SK-N-DZ (cell line): Measurements from ENCODE around the gene DUSP12.
A peak's percentile ranks its signal among the peaks of the same experiment; 100 is the strongest.

Experiments
- DNase-seq: peaks from one replicate; pipeline ENCODE4 v3.0.0-alpha.2; 2015; ENCODE audit warnings: low spot score

Gene DUSP12

GRCh38 chr1:161727256-161727924, 22.2 kb upstream of the DUSP12 start:
- DNase-seq, result peak; percentile 16

GRCh38 chr1:161728376-161729226, 21.0 kb upstream of the DUSP12 start:
- DNase-seq, result no peak

- DNase-seq, result no peak
Measured at GRCh38 chr1:161730050-161730564, 19.5 kb upstream of the DUSP12 start.

GRCh38 chr1:161731241-161731640, 18.3 kb upstream of the DUSP12 start:
- DNase-seq, result no peak

- no peak for DNase-seq
Measured at GRCh38 chr1:161731981-161732718, 17.4 kb upstream of the DUSP12 start.

- no peak for DNase-seq
Measured at GRCh38 chr1:161733526-161733925, 16.1 kb upstream of the DUSP12 start.

- DNase-seq, result no peak
Measured at GRCh38 chr1:161735837-161736236, 13.7 kb upstream of the DUSP12 start.

- no peak for DNase-seq
Measured at GRCh38 chr1:161736335-161736969, 13.1 kb upstream of the DUSP12 start.

GRCh38 chr1:161737625-161738024, 12.0 kb upstream of the DUSP12 start:
- DNase-seq, result no peak

GRCh38 chr1:161738627-161739287, 10.8 kb upstream of the DUSP12 start:
- peak; percentile 23 for DNase-seq

- no peak for DNase-seq
Measured at GRCh38 chr1:161739865-161740566, 9.6 kb upstream of the DUSP12 start.

- no peak for DNase-seq
Measured at GRCh38 chr1:161740921-161741320, 8.7 kb upstream of the DUSP12 start.

GRCh38 chr1:161743231-161743630, 6.4 kb upstream of the DUSP12 start:
- DNase-seq, result no peak

- DNase-seq, result no peak
Measured at GRCh38 chr1:161747801-161748200, 1.8 kb upstream of the DUSP12 start.

GRCh38 chr1:161763522-161764098, 14.0 kb downstream of the DUSP12 start:
- DNase-seq, result peak; percentile 25

GRCh38 chr1:161766102-161766981, 16.8 kb downstream of the DUSP12 start, which contains the start of gene ATF6:
TSS of gene ATF6 (plus strand) at chr1:161766320. CDS start at chr1:161766361, 41 bp downstream.
- DNase-seq, result peak; percentile 89

GRCh38 chr1:161768461-161768860, 18.9 kb downstream of the DUSP12 start:
- DNase-seq, result no peak

GRCh38 chr1:161768986-161769672, 19.5 kb downstream of the DUSP12 start:
- no peak for DNase-seq
